ENCODE measurements around the gene CNTRL.

CNTRL gene

GRCh38 chr9:121206516-121207370, 132.0 kb downstream of the CNTRL start:
- DNase-seq = no peak

- DNase-seq = no peak
Observed at GRCh38 chr9:121207371-121207940, 132.7 kb downstream of the CNTRL start.

- no peak for DNase-seq
Observed at GRCh38 chr9:121210536-121210935, 135.8 kb downstream of the CNTRL start.

GRCh38 chr9:121213136-121213806, 138.5 kb downstream of the CNTRL start:
- DNase-seq = peak; percentile 69 to 87 (median 75)

GRCh38 chr9:121214005-121214404, 139.2 kb downstream of the CNTRL start:
- no peak for DNase-seq

- no peak for DNase-seq
Observed at GRCh38 chr9:121216271-121216805, 141.6 kb downstream of the CNTRL start.

GRCh38 chr9:121217609-121218292, 143.0 kb downstream of the CNTRL start:
- no peak for DNase-seq

- no peak for DNase-seq
Observed at GRCh38 chr9:121218357-121219027, 143.7 kb downstream of the CNTRL start.

- no peak for DNase-seq
Observed at GRCh38 chr9:121219530-121219929, 144.8 kb downstream of the CNTRL start.

- DNase-seq = no peak
Observed at GRCh38 chr9:121220996-121221663, 146.4 kb downstream of the CNTRL start.

GRCh38 chr9:121221664-121222055, 146.9 kb downstream of the CNTRL start:
- DNase-seq = no peak

GRCh38 chr9:121222524-121223171, 147.9 kb downstream of the CNTRL start:
- DNase-seq = peak in 2 of 3 experiments; percentile 21 to 32

- peak in 2 of 3 experiments; percentile 9 to 56 for DNase-seq
Observed at GRCh38 chr9:121225240-121225639, 150.5 kb downstream of the CNTRL start.

- DNase-seq = no peak
Observed at GRCh38 chr9:121226175-121226574, 151.4 kb downstream of the CNTRL start.
